ENCODE measurements around the gene BHLHE23.

- TF ChIP-seq POLR2A (IDR thresholded peaks at IDR 0.05) (no peak), CTCF (IDR thresholded peaks at IDR 0.05) (no peak)
Measured at GRCh38 chr20:62991863-62992262, 14.9 kb downstream of the BHLHE23 start.

All from heart left ventricle (tissue), 13 donors.